B cell (primary cell): ENCODE measurements around the gene TLX1. TPM values are rescaled to one million over a fixed set of nuclear protein-coding genes. Genes with fewer than 3 reads are reported as not detected.

Experiments
- ATAC-seq: fragments of 200-7000 bp; cut with Tn5 transposase; one replicate; pipeline ENCODE4 v1.10.0; 2021; ENCODE audit warnings: low read depth, mild to moderate bottlenecking, moderate number of reproducible peaks, moderate library complexity
- CTCF ChIA-PET: fragments of 350-600 bp; sonication (Branson Sonifier 250); formaldehyde crosslinking; loops from one replicate; lab custom pipeline; 2021; ENCODE audit warnings: antibody characterized with exemption, inconsistent platforms; lab: Charles Lee
- POLR2A ChIA-PET: fragments of 350-600 bp; sonication (Branson Sonifier 250); formaldehyde crosslinking; loops from one replicate; lab custom pipeline; 2021; ENCODE audit warnings: antibody characterized with exemption; lab: Charles Lee
- DNase-seq: peaks from one replicate; pipeline ENCODE4 v3.0.0; 2013
- H2AFZ ChIP-seq: 2 replicates; pipeline ENCODE4 v1.6.1; 2012; ENCODE audit warnings: mild to moderate bottlenecking, low read depth, low read length; ENCODE audit not compliant: insufficient read depth, poor library complexity, severe bottlenecking
- H3K27ac ChIP-seq, 2 donors: 1 replicate in 1 of 2; 2 replicates in 1 of 2; pipeline ENCODE4 v1.5.1; 2012 to 2013; ENCODE audit warnings: low read length in 2 of 2, mild to moderate bottlenecking in 2 of 2, moderate library complexity in 1 of 2
- H3K27me3 ChIP-seq, 4 experiments: fragments of 200-600 bp in 1 of 4; sonication (generic) in 1 of 4; replicated peaks in 1 of 4; 1 replicate in 2 of 4; 2 replicates in 2 of 4; pipeline versions ENCODE4 v1.6.1 to v1.7.0; 2013 to 2016; ENCODE audit warnings: low read length in 3 of 4, mild to moderate bottlenecking in 2 of 4, mixed read lengths in 1 of 4, moderate library complexity in 1 of 4; ENCODE audit not compliant: insufficient read depth in 4 of 4, control insufficient read depth in 3 of 4; ENCODE audit errors: control extremely low read depth in 1 of 4
- H3K36me3 ChIP-seq, 2 experiments: replicated peaks in 1 of 2; 1 replicate in 1 of 2; 2 replicates in 1 of 2; pipeline versions ENCODE4 v1.6.1 to v1.7.1; 2013; ENCODE audit warnings: low read length in 1 of 2; ENCODE audit not compliant: insufficient read depth in 2 of 2, control insufficient read depth in 1 of 2; ENCODE audit errors: control extremely low read depth in 1 of 2, extremely low read depth in 1 of 2
- H3K4me1 ChIP-seq, 2 donors: fragments of 200-600 bp in 1 of 2; sonication (generic) in 1 of 2; 1 replicate in 1 of 2; 2 replicates in 1 of 2; pipeline versions ENCODE4 v1.5.1 to v1.6.1; 2013 to 2017; ENCODE audit warnings: low read length in 2 of 2; ENCODE audit not compliant: control insufficient read depth in 2 of 2, insufficient read depth in 2 of 2
- H3K4me2 ChIP-seq: replicated peaks from 2 replicates; pipeline ENCODE3; 2012; ENCODE audit warnings: mild to moderate bottlenecking, low read depth, low read length; ENCODE audit not compliant: poor library complexity, severe bottlenecking
- H3K4me3 ChIP-seq, 5 experiments: fragments of 200-600 bp in 1 of 5; sonication (generic) in 1 of 5; 1 replicate in 3 of 5; 2 replicates in 2 of 5; pipeline versions ENCODE4 v1.5.1 to v1.7.0; 2011 to 2016; ENCODE audit warnings: low read length in 4 of 5, mild to moderate bottlenecking in 4 of 5, low read depth in 2 of 5, control low read depth in 1 of 5, moderate library complexity in 1 of 5; ENCODE audit not compliant: insufficient read depth in 1 of 5; ENCODE audit errors: control extremely low read depth in 1 of 5, extremely low read depth in 1 of 5
- H3K79me2 ChIP-seq: fragments of 200-600 bp; sonication (generic); one replicate; pipeline ENCODE4 v1.6.0; 2016; ENCODE audit warnings: low read length; ENCODE audit not compliant: control insufficient read depth, insufficient read depth
- H3K9ac ChIP-seq: fragments of 200-600 bp; sonication (generic); 2 replicates; pipeline ENCODE4 v1.6.1; 2017; ENCODE audit warnings: mild to moderate bottlenecking, low read length, moderate library complexity
- H3K9me3 ChIP-seq, 3 donors: one replicate each; pipeline versions ENCODE4 v1.6.1 to v1.7.1; 2013; ENCODE audit warnings: low read length in 2 of 3; ENCODE audit not compliant: control insufficient read depth in 2 of 3, insufficient read depth in 1 of 3; ENCODE audit errors: control extremely low read depth in 1 of 3
- H4K20me1 ChIP-seq: 2 replicates; pipeline ENCODE4 v1.6.0; 2012; ENCODE audit warnings: mild to moderate bottlenecking, low read length; ENCODE audit not compliant: insufficient read depth, control insufficient read depth, poor library complexity, severe bottlenecking
- H3K27ac Mint-ChIP-seq: one replicate; pipeline ENCODE4 v1.8.0; 2021; ENCODE audit warnings: mixed read lengths
- H3K27me3 Mint-ChIP-seq: one replicate; pipeline ENCODE4 v1.8.0; 2021; ENCODE audit warnings: mixed read lengths
- H3K4me1 Mint-ChIP-seq: one replicate; pipeline ENCODE4 v1.8.0; 2021; ENCODE audit warnings: mixed read lengths
- H3K4me3 Mint-ChIP-seq: one replicate; pipeline ENCODE4 v1.8.0; 2021; ENCODE audit warnings: mixed read lengths
- H3K9me3 Mint-ChIP-seq: one replicate; pipeline ENCODE4 v1.8.0; 2022; ENCODE audit warnings: mixed read lengths; ENCODE audit not compliant: insufficient read depth
- CTCF ChIP-seq: fragments of 200-600 bp; IDR thresholded peaks from one replicate; pipeline ENCODE4 v1.8.0; 2022; ENCODE audit warnings: antibody characterized with exemption, mild to moderate bottlenecking
- EZH2 ChIP-seq: IDR thresholded peaks from 2 replicates; pipeline ENCODE4 v1.6.1; 2012; ENCODE audit warnings: borderline replicate concordance, low read depth, mild to moderate bottlenecking, moderate library complexity, low read length; ENCODE audit not compliant: insufficient read depth, poor library complexity, severe bottlenecking
- WGBS: methylation state at CpG from one replicate; pipeline ENCODE4 v1.1.5; 2013; ENCODE audit warnings: missing lambda C conversion rate; ENCODE audit not compliant: insufficient coverage; 5-methylcytosine and 5-hydroxymethylcytosine counted together
- intact Hi-C: fragments of 100-400 bp; cut with micrococcal nuclease; formaldehyde crosslinking; loops from one replicate; pipeline ENCODE4 v1.10.0; 2022
- polyA plus RNA-seq: library from polyadenylated mRNA; depleted of rRNA; stranded (reverse); fragments of >200 nt; gene quantifications from 2 replicates; pipeline ENCODE4 v1.2.3, GENCODE V29; 2012
- total RNA-seq, 2 donors: library from RNA; stranded (reverse); fragments of 120-200 nt in 1 of 2; gene quantifications; 1 replicate in 1 of 2; 2 replicates in 1 of 2; pipeline versions ENCODE4 v1.2.3 to v1.2.4, GENCODE V29; 2013 to 2022

The TLX1 gene
- total and polyA plus RNA-seq, 2 donors (not counting 1 experiment from before 2014, with no cell fraction given), result not detected

DNA sequence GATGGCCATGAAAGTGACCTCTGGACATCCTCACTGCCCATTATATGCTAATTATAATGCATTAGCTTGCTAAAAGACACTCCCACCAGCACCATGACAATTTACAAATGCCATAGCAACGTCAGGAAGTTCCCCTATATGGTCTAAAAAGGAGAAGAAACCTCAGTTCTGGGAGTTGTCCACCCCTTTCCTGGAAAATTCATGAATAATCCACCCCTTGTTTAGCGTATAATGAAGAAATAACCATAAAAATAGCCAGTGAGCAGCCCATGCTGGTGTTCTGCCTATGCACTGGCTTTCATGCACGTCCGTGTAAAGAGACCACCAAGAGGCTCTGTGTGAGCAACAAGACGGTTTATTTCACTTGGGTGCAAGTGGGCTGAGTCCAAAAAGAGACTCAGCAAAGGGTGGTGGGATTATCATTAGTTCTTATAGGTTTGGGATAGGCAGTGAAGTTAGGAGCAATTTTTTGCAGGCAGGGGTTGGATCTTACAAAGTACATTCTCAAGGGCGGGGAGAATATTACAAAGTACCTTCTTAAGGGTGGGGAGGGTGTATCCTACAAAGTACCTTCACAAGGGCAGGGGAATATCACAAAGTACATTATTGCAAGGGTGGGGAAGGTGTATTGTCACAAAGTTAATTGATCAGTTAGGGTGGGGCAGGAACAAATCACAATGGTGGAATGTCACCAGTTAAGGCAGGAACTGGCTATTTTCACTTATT is 52.5 kb downstream of the TLX1 start:
- Histone ChIP-seq H3K27ac (no peak overlapping the region), H3K36me3 (no peaks in the 10 kb centered on the region), H3K9me3 (no peaks in the 10 kb centered on the region), H3K4me3 (no peak overlapping the region), H3K79me2 (no peaks in the 10 kb centered on the region), H3K9ac (no peak overlapping the region), H4K20me1 (no peaks in the 10 kb centered on the region), H2AFZ (no peak overlapping the region), H3K27me3 (peaks cover 0 to 11% (median 10%) of the 10 kb centered on the region in 4 experiments), H3K4me2 (no peak overlapping the region), H3K4me1 (no peaks in the 10 kb centered on the region)
- intact Hi-C loops, result no loop called here
- Mint-ChIP-seq H3K4me3 (no peak overlapping the region), H3K27me3 (peaks cover 32% of the 10 kb centered on the region), H3K9me3 (no peaks in the 10 kb centered on the region), H3K4me1 (no peaks in the 10 kb centered on the region), H3K27ac (no peak overlapping the region)
- no peak for TF ChIP-seq EZH2
- no peak for TF ChIP-seq CTCF
- POLR2A ChIA-PET, result no interaction called here
- no CpG with 5 or more reads among the region's 6 CpGs for WGBS
- CTCF ChIA-PET, result no interaction called here
- no peak for ATAC-seq
- DNase-seq, result no peak

Other genes starting within 250 kb of the TLX1 start
- gene SLF2, start 218.3 kb upstream of the TLX1 start, total RNA-seq, result 65.6 and 66.7 TPM in 2 replicates
- gene SLF2, start 218.3 kb upstream of the TLX1 start, polyA plus RNA-seq, result 11.8 and 21.5 TPM in 2 replicates
- gene SEMA4G, start 161.8 kb upstream of the TLX1 start, total RNA-seq, result 0.96 and 2.2 TPM in 2 replicates
- 0.75 and 0.84 TPM in 2 replicates for gene SEMA4G, start 161.8 kb upstream of the TLX1 start, polyA plus RNA-seq
- 56.2 and 57.8 TPM in 2 replicates for gene MRPL43, start 143.8 kb upstream of the TLX1 start, total RNA-seq
- 80.4 and 99.4 TPM in 2 replicates for gene MRPL43, start 143.8 kb upstream of the TLX1 start, polyA plus RNA-seq
- gene TWNK, start 143.8 kb upstream of the TLX1 start, total RNA-seq, result 11.8 and 12.0 TPM in 2 replicates
- 3.6 and 7.2 TPM in 2 replicates for gene TWNK, start 143.8 kb upstream of the TLX1 start, polyA plus RNA-seq
- gene LZTS2, start 131.5 kb upstream of the TLX1 start, total RNA-seq, result 33.7 and 36.9 TPM in 2 replicates
- gene LZTS2, start 131.5 kb upstream of the TLX1 start, polyA plus RNA-seq, result 19.5 and 23.2 TPM in 2 replicates
- gene PDZD7, start 100.2 kb upstream of the TLX1 start, total RNA-seq, result 0.69 and 0.85 TPM in 2 replicates
- gene PDZD7, start 100.2 kb upstream of the TLX1 start, polyA plus RNA-seq, result 0.61 and 0.64 TPM in 2 replicates
- gene SFXN3, start 100.1 kb upstream of the TLX1 start, total RNA-seq, result 38.0 and 44.2 TPM in 2 replicates
- gene SFXN3, start 100.1 kb upstream of the TLX1 start, polyA plus RNA-seq, result 26.3 and 51.7 TPM in 2 replicates
- 0.34 and 0.51 TPM in 2 replicates for gene KAZALD1, start 69.3 kb upstream of the TLX1 start, total RNA-seq
- 0.37 TPM in 1 of 2 replicates, not detected in the other for gene KAZALD1, start 69.3 kb upstream of the TLX1 start, polyA plus RNA-seq
- not detected in 2 replicates for gene LBX1, start 98.2 kb downstream of the TLX1 start, total RNA-seq
- not detected in 2 replicates for gene LBX1, start 98.2 kb downstream of the TLX1 start, polyA plus RNA-seq
- gene BTRC, start 222.9 kb downstream of the TLX1 start, total RNA-seq, result 20.1 and 21.9 TPM in 2 replicates
- 4.3 and 4.8 TPM in 2 replicates for gene BTRC, start 222.9 kb downstream of the TLX1 start, polyA plus RNA-seq